ENCODE results near the gene PXN. TPM values are rescaled to one million over a fixed set of nuclear protein-coding genes. Genes with fewer than 3 reads are reported as not detected.
"Not testable (repeated sequence)": the region's sequence is repeated elsewhere in the genome, so short reads cannot be mapped to it uniquely, and the experiment has no call there.

The PXN gene
- polyA plus RNA-seq, 4 donors = 56.8 to 81.1 (median 64.3) TPM

GRCh38 chr12:120227233-120228040, 38.1 kb downstream of the PXN start:
- DNase-seq (ENCODE audit: low read depth in 4 of 4, low spot score in 3 of 4) = no peak

- no peak for DNase-seq (ENCODE audit: low read depth in 4 of 4, low spot score in 3 of 4)
Observed at GRCh38 chr12:120225852-120226640, 39.5 kb downstream of the PXN start.

DNA sequence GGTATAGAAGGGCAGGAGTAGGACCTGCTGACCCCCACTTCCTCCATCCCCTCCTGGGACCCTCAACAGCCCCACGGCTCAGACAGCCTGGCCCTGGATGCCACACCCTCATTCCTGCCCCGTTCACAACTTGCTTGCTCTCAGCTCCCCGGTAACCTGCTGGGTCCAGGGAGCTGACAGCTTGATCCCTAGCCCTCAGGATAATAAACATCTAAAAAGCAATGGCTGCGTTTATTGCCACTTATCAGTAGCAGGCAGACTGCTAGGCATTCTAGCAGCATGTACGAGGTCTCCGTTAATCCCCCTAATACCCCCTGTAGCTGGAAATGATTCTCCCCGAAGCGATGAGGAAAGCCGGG, 40.4 kb downstream of the PXN start:
- DNase-seq (ENCODE audit: low read depth in 4 of 4, low spot score in 3 of 4) = no peak

DNA sequence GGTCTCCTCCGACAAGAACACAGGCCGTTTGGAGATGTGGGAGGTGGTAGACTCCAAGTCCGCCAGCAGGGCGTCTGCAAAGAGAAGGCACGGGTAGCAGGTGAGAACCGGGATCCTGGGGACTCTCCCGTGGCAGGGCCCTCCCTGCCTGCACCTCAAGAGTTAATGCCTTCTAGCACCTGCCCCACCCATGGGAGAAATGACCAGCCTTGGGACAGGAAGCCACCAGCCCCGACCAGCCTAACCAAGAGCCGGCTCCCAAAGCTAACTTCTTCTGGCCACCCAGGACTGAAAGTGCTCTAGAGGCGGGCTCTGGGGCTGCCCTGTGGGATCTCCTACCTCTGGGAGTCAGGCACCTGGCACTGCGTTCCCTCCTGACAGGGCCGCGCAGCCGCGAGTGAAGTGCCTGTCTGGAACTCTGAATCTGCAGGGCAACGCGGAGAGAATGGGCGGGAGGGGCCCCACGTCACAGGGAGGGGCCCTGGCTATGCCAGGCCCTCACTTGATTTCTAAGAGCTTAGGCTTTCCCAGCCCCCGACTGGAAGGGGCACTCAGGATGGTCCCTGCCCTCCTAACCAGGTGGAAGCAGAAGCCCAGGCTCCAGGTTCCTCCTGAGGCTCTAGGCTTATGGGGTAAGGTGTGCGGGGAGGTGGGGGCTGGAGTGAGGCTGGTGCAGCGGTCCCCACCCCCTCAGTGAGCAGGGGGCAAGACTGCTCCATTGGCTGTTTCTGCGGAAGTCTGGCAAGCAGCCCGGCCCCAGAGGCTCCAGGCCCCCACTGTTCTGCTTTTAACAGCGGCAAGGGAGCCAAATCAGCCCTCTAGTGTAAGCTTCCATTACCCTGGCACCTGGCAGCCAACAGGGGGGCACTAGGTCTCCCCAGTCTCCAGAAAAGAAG, 41.0 kb downstream of the PXN start:
- DNase-seq (ENCODE audit: low read depth in 4 of 4, low spot score in 3 of 4) = no peak

- no peak for DNase-seq (ENCODE audit: low read depth in 4 of 4, low spot score in 3 of 4)
Observed at GRCh38 chr12:120223458-120224303, 41.8 kb downstream of the PXN start.

DNA sequence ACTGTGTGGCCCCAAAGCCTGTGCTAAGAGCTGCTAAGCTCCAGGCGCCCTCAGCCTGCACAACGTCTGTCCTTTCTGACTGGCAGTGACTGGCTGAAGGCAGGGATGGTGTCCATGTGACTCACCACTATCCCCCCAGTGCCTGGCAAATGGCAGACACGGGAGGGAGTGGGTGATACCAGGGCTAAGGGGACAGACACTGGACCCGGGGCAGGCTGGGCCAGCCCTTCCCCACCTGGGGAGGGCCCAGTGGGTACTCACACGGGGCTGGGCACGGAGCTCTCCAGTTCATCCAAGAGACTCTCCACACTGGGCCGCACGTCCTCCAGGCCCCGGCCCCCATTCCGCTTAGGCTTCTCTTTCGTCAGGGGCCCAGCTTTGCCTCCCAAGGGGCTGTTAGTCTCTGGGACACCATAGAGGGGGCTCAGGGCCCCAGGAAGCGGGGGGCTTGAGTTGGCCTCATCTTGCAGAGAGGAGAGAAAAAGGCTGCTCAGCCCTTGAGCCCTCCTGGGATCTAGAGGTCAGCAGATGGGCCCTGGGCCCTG, 43.2 kb downstream of the PXN start:
- no peak for DNase-seq (ENCODE audit: low read depth in 4 of 4, low spot score in 3 of 4)

DNA sequence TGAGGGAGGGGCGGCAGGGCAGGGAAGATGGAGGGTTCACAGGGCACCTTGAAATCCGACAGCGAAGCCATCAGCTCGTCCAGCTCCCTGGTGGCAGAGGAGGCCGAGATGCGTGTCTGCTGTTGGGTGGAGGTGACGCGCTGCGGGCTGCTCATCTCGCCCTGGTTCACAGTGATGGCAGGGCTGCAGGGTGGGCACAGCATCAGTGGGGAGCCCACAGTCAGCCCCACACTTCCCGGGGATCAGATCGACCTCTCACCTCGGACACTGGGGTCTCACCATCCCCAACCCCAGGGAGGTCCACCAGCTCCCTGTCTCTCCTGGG, 44.0 kb downstream of the PXN start:
- DNase-seq (ENCODE audit: low read depth in 4 of 4, low spot score in 3 of 4) = no peak

- DNase-seq (ENCODE audit: low read depth in 4 of 4, low spot score in 3 of 4) = no peak
Observed at GRCh38 chr12:120220838-120221575, 44.5 kb downstream of the PXN start.

DNA sequence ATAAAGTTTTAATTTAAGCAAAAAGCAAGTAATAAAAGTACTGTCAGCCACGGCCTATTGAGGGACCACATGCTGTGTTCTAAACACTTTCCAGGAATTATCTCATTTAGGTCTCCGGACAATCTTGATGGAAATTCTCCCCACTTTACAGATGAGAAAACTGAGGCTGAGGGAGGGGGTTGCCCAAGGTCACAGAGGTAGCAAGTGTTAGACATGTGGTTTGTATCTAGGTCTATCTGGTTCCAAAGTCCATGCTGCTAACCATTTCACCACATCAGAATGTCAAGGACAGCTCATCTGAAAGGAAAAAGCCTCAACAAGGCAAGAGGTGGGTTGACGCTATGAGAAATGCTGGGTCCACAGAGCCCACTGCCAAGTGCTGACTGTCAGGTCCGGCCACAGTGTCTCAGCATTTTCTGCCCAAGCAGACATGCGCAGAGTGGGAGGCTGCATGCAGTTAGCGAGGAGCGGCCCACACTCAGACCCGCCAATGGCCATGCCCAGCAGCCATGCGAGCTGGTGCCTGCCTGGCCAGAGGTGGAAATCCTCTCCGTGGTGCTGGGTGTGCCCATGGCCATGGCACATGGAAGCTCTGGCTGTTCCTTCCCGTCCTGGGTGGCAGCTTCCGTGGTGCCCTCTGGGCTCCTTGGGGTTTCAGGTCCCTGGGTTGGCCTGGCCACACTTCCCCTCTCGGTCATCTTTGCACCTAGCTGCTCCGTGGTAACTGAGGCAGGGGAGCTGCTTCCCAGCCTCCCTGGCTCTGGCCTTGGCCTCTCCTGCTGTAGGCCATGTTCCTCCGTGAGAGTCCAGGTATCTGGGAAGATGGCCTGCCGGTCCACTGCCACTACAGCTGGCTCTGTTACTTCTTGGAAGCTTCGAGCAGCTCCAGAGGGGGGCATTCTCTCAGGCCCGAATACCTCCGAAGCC, 46.6 kb downstream of the PXN start:
- no peak for DNase-seq (ENCODE audit: low read depth in 4 of 4, low spot score in 3 of 4)

DNA sequence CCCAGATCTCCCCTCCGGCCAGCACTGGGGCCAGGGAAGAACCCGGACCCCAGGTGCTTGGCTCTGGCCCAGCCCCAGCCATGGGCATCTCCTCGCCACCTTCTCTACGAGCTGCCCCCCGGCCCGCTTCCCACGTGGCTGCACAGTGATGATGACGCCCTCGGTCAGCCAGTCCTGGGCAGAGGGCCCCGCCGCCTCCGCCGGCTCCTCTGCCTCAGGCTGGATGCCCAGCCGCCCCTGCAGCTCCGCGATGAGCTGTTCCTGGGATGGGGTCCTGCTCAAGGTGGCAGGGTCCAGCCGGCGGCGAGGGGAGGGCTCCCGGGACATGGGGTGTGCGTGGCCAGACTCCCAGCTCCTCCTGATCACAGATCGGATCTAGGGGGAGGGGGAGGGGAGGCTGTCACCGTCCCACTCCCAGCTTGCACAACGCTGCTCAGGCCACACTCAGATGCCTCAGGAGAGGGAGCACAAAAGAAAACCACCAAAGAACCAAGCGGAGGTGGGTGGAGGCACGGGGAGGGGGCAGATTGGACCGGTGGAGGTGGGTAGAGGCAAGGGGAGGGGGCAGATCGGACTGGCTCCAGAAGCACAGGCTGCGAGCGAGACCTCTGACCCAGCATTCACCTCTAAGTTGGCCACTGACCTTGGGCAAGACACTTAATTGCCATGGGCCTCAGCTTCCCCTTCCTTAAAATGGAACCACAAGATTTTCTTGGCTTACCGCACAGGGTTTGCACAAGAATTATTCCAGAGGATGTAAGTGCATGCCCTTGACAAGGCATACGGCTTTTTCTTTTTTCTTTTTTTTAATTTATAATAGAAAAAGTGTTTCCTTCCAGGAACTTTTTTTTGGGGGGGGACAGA, 48.6 kb downstream of the PXN start:
- DNase-seq (ENCODE audit: low read depth in 4 of 4, low spot score in 3 of 4) = no peak

DNA sequence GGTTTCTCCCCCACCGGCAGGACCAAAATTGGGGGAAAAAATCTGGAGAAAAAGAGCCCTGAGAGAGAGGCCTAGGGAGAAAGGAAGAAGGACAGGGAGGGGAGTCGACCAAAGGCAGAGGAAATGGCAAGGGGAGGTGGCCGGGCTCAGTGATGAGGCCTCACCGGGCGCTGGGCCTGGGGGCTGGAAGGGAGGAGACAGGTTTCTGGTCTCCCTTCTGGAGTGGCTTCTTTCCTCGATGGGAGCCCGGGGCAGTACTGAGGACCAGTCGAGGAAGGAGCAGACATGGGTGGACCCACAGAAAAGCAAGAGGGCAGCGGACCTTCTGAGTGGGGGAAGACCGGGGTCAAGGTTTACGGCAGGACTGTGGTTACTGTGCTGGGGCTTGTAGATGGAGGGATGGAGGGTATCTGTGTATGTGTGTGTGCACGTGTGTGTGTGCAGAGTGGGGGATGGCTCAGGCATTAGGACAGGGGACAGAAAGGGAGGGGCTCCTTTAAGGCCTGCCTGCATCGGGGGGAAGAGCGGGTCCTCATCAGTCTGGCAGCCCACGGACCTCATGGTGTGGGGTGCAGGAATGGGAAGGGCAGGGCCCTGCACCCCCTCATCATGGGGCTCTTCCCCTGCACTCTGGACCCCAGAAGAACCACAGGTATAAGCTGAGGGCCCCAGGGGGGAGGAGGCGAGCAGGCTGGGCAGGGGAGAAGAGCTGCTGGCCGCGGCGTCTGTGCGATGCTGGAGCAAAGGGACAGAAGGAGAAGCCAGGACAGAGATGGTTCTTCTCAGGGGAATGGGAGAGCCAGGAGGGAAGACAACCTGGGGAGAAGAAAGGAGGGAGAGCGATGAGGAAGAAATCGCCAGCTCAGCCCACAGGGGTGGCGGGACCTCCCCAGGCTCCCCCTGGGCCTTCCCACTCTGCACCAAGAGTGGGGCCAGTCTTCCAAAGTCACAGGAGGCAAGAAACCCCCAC, 49.5 kb downstream of the PXN start:
- no peak for DNase-seq (ENCODE audit: low read depth in 4 of 4, low spot score in 3 of 4)

- no peak for DNase-seq (ENCODE audit: low read depth in 4 of 4, low spot score in 3 of 4)
Observed at GRCh38 chr12:120215357-120215735, 50.2 kb downstream of the PXN start.

- no peak for DNase-seq (ENCODE audit: low read depth in 4 of 4, low spot score in 3 of 4)
Observed at GRCh38 chr12:120214626-120215356, 50.7 kb downstream of the PXN start.

- DNase-seq (ENCODE audit: low read depth in 4 of 4, low spot score in 3 of 4) = no peak
Observed at GRCh38 chr12:120213758-120214157, 51.8 kb downstream of the PXN start.

- not testable (repeated sequence) for DNase-seq (ENCODE audit: low read depth in 4 of 4, low spot score in 3 of 4)
Observed at GRCh38 chr12:120213182-120213581, 52.3 kb downstream of the PXN start.

All from left renal pelvis (tissue), 4 donors.